ENCODE measurements around the gene ANKRD13B.

GRCh38 chr17:29570521-29570920 is 22.4 kb upstream of the ANKRD13B start:
- no peak for TF ChIP-seq CTCF (IDR thresholded peaks at IDR 0.05)
- TF ChIP-seq EP300 (IDR thresholded peaks at IDR 0.05): no peak
- no peak for TF ChIP-seq POLR2A (IDR thresholded peaks at IDR 0.05)

All from tibial nerve (tissue), 4 donors.